ENCODE measurements around the gene BZW1. TPM values are rescaled to one million over a fixed set of nuclear protein-coding genes. Genes with fewer than 3 reads are reported as not detected.

The BZW1 gene
- total and polyA plus RNA-seq, 4 donors, result 63.0 to 189 (median 161) TPM

DNA sequence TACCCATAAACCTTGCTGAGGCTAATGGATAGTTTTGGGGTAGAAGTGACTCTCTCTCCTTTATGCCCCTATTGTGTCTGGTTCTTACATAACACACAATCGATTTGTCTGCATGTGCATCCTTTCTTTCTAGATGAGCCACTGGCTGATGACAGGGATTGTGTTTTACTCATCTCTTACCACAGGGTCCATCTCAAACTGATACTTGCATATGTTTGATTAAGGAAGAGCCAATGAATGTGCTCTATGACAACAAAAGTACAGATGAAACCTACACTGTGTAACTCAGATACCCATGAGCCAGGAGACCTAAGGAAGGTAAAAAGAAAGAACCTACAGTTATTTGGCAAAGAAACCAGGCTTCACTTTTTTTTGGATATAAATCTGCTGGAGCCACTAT lies 13.2 kb upstream of the BZW1 start:
- H3K27ac ChIP-seq (ENCODE audit: low read depth in 1 of 2, low read length in 2 of 2), result no peak overlapping the region
- no peak overlapping the region for H3K9ac ChIP-seq (ENCODE audit: low read depth in 1 of 2, low read length in 2 of 2)
- no peak for DNase-seq (ENCODE audit: low spot score)
- H3K4me3 ChIP-seq (ENCODE audit: low read depth in 1 of 3, low read length in 3 of 3), result no peak overlapping the region
- no peaks in the 10 kb centered on the region for H3K9me3 ChIP-seq (ENCODE audit: control insufficient read depth in 4 of 4, low read length in 3 of 4)
- H3K4me1 ChIP-seq (ENCODE audit: control insufficient read depth in 4 of 4, insufficient read depth in 4 of 4, low read length in 3 of 4), result peaks cover 5 to 23% (median 17%) of the 10 kb centered on the region in 4 donors
- WGBS, result 97% methylated on average over 1 of the region's 1 CpG
- TF ChIP-seq REST (IDR thresholded peaks at IDR 0.05) (no peak), RAD21 (IDR thresholded peaks at IDR 0.05) (no peak), GABPA (IDR thresholded peaks at IDR 0.05 in 1 of 2, conservative IDR thresholded peaks at IDR 0.05 in 1 of 2) (no peak), HNF4A (conservative IDR thresholded peaks at IDR 0.05) (no peak), SP1 (IDR thresholded peaks at IDR 0.05) (no peak), ZBTB33 (IDR thresholded peaks at IDR 0.05) (no peak), JUND (IDR thresholded peaks at IDR 0.05) (no peak), HNF4G (IDR thresholded peaks at IDR 0.05) (no peak), NR2F2 (IDR thresholded peaks at IDR 0.05) (no peak), CTCF (IDR thresholded peaks at IDR 0.05; ENCODE audit: low read depth, low read length, missing input control) (no peak), RXRA (IDR thresholded peaks at IDR 0.05) (no peak), YY1 (IDR thresholded peaks at IDR 0.05) (no peak), ATF3 (IDR thresholded peaks at IDR 0.05) (no peak)
- H3K27me3 ChIP-seq (ENCODE audit: control insufficient read depth in 4 of 4, insufficient read depth in 4 of 4, low read length in 3 of 4), result no peaks in the 10 kb centered on the region
- H3K36me3 ChIP-seq (ENCODE audit: control insufficient read depth in 4 of 4, insufficient read depth in 3 of 4, low read depth in 1 of 4, low read length in 3 of 4), result no peaks in the 10 kb centered on the region

GRCh38 chr2:200800458-200800857 lies 11.3 kb upstream of the BZW1 start:
- no peak overlapping the region for H3K4me3 ChIP-seq (ENCODE audit: low read depth in 1 of 3, low read length in 3 of 3)
- no peak overlapping the region for H3K27ac ChIP-seq (ENCODE audit: low read depth in 1 of 2, low read length in 2 of 2)
- no peaks in the 10 kb centered on the region for H3K27me3 ChIP-seq (ENCODE audit: control insufficient read depth in 4 of 4, insufficient read depth in 4 of 4, low read length in 3 of 4)
- no peaks in the 10 kb centered on the region for H3K36me3 ChIP-seq (ENCODE audit: control insufficient read depth in 4 of 4, insufficient read depth in 3 of 4, low read depth in 1 of 4, low read length in 3 of 4)
- H3K9me3 ChIP-seq (ENCODE audit: control insufficient read depth in 4 of 4, low read length in 3 of 4), result no peaks in the 10 kb centered on the region
- 95% methylated on average over 2 of the region's 2 CpGs for WGBS
- no peak overlapping the region for H3K9ac ChIP-seq (ENCODE audit: low read depth in 1 of 2, low read length in 2 of 2)
- no peak for TF ChIP-seq JUND (IDR thresholded peaks at IDR 0.05)
- no peak for TF ChIP-seq ATF3 (IDR thresholded peaks at IDR 0.05)
- no peak for TF ChIP-seq RAD21 (IDR thresholded peaks at IDR 0.05)
- no peak for TF ChIP-seq FOXA1 (IDR thresholded peaks at IDR 0.05)
- TF ChIP-seq REST (IDR thresholded peaks at IDR 0.05), result no peak
- no peak for TF ChIP-seq GABPA (IDR thresholded peaks at IDR 0.05 in 1 of 2, conservative IDR thresholded peaks at IDR 0.05 in 1 of 2)
- no peak for TF ChIP-seq MAX (IDR thresholded peaks at IDR 0.05)
- no peak for TF ChIP-seq FOXA2 (IDR thresholded peaks at IDR 0.05)
- TF ChIP-seq EGR1 (IDR thresholded peaks at IDR 0.05; ENCODE audit: low read depth in 2 of 2), result no peak
- no peak for TF ChIP-seq RXRA (IDR thresholded peaks at IDR 0.05)
- no peak for TF ChIP-seq NR2F2 (IDR thresholded peaks at IDR 0.05)
- no peak for TF ChIP-seq HNF4A (conservative IDR thresholded peaks at IDR 0.05)
- TF ChIP-seq TAF1 (conservative IDR thresholded peaks at IDR 0.05), result no peak
- no peak for TF ChIP-seq YY1 (IDR thresholded peaks at IDR 0.05)
- TF ChIP-seq ZBTB33 (IDR thresholded peaks at IDR 0.05), result no peak
- H3K4me1 ChIP-seq (ENCODE audit: control insufficient read depth in 4 of 4, insufficient read depth in 4 of 4, low read length in 3 of 4), result peaks cover 5 to 16% (median 15%) of the 10 kb centered on the region in 4 donors
- no peak for DNase-seq (ENCODE audit: low spot score)

Measured in liver (tissue), 9 donors.